ENCODE measurements around the gene SLC9A1. TPM values are rescaled to one million over a fixed set of nuclear protein-coding genes. Genes with fewer than 3 reads are reported as not detected.

SLC9A1 gene
- total RNA-seq, 6 experiments from 2014 or later: 1.7 to 4.3 (median 3.0) TPM

DNA sequence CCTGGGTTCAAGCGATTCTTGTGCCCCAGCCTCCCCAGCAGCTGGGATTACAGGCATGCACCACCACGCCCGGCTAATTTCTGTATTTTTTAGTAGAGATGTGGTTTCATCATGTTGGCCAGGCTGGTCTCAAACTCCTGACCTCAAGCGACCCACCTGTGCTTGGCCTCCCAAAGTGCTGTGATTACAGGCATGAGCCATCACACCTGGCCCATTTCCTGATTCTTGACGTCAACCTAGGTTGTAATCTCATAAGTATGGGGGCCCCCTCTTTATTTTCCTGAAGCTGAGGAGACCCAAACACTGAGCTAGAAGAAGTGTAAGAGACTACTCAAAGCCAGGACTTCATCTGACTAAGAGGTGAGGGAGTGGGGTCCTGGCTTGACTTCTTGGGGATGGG is 21.8 kb downstream of the SLC9A1 start:
- intact Hi-C loops (cut with DNase I): no loop called here
- no peak for ATAC-seq
- Histone ChIP-seq H3K27me3 (no peaks in the 10 kb centered on the region), H3K4me1 (no peaks in the 10 kb centered on the region), H3K4me3 (no peak overlapping the region), H3K27ac (no peak overlapping the region), H3K9me3 (no peaks in the 10 kb centered on the region), H3K36me3 (no peaks in the 10 kb centered on the region)
- 70% methylated on average over 4 of the region's 5 CpGs for WGBS (ENCODE audit: insufficient coverage, low coverage, low lambda C conversion rate, missing lambda C conversion rate)
- TF ChIP-seq, protein P1, sequence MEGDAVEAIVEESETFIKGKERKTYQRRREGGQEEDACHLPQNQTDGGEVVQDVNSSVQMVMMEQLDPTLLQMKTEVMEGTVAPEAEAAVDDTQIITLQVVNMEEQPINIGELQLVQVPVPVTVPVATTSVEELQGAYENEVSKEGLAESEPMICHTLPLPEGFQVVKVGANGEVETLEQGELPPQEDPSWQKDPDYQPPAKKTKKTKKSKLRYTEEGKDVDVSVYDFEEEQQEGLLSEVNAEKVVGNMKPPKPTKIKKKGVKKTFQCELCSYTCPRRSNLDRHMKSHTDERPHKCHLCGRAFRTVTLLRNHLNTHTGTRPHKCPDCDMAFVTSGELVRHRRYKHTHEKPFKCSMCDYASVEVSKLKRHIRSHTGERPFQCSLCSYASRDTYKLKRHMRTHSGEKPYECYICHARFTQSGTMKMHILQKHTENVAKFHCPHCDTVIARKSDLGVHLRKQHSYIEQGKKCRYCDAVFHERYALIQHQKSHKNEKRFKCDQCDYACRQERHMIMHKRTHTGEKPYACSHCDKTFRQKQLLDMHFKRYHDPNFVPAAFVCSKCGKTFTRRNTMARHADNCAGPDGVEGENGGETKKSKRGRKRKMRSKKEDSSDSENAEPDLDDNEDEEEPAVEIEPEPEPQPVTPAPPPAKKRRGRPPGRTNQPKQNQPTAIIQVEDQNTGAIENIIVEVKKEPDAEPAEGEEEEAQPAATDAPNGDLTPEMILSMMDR (IDR thresholded peaks at IDR 0.05): no peak
- no peak for TF ChIP-seq POLR2A (IDR thresholded peaks at IDR 0.05)
- DNase-seq: no peak

DNA sequence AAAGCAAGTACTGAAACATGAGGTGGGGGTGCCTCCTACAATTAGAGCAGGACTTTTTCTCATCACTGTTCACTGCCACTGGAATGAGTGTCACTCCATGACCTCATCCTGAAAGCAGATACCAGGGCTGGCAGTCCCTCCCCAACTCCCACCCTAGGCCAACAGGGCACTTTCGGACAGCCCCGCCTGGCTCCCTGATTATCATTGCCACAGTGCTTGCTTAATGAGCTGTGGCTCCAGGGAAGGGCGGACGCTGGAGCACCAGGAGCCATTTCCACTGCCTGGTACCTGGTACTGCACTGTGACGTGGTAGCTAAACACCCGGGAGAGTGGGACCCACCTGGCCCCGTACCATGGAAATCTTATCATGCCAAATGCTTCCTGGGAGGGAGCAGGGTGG is 22.3 kb downstream of the SLC9A1 start:
- TF ChIP-seq, protein P1 (IDR thresholded peaks at IDR 0.05): no peak
- TF ChIP-seq POLR2A (IDR thresholded peaks at IDR 0.05): no peak
- DNase-seq (no peak), ATAC-seq (no peak)
- no peaks in the 10 kb centered on the region for H3K9me3 ChIP-seq
- intact Hi-C loops (cut with DNase I): no loop called here
- no peaks in the 10 kb centered on the region for H3K4me1 ChIP-seq
- H3K27me3 ChIP-seq: no peaks in the 10 kb centered on the region
- H3K4me3 ChIP-seq: no peak overlapping the region
- no peaks in the 10 kb centered on the region for H3K36me3 ChIP-seq
- H3K27ac ChIP-seq: no peak overlapping the region
- no CpG with 5 or more reads among the region's 7 CpGs for WGBS (ENCODE audit: insufficient coverage, low coverage, low lambda C conversion rate, missing lambda C conversion rate)

DNA sequence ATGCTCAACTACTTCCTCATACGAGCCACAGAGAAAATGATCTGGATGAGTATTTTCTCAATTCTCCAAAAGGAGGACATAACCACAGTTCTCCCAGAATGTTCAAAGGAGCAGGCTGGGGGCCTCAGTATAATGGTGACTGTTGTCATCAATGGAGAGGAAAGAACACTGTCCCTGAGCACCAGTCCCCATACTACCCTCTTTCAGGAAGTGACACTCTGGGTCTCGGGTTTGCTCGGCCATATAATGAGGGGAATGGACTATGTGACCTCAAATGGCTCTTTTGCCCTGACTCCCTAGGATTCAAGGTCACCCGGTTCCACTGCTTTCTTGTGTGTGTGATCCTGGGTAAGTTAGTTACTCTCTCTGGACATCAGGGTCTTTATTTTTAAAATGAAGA is 22.8 kb downstream of the SLC9A1 start:
- H3K9me3 ChIP-seq: no peaks in the 10 kb centered on the region
- no peaks in the 10 kb centered on the region for H3K27me3 ChIP-seq
- no peaks in the 10 kb centered on the region for H3K4me1 ChIP-seq
- no peak overlapping the region for H3K27ac ChIP-seq
- intact Hi-C loops (cut with DNase I): no loop called here
- no peaks in the 10 kb centered on the region for H3K36me3 ChIP-seq
- no peak for ATAC-seq
- no peak overlapping the region for H3K4me3 ChIP-seq
- TF ChIP-seq POLR2A (IDR thresholded peaks at IDR 0.05): no peak
- TF ChIP-seq, protein P1 (IDR thresholded peaks at IDR 0.05): no peak
- DNase-seq: no peak
- 80% methylated on average over 1 of the region's 4 CpGs for WGBS (ENCODE audit: insufficient coverage, low coverage, low lambda C conversion rate, missing lambda C conversion rate)

DNA sequence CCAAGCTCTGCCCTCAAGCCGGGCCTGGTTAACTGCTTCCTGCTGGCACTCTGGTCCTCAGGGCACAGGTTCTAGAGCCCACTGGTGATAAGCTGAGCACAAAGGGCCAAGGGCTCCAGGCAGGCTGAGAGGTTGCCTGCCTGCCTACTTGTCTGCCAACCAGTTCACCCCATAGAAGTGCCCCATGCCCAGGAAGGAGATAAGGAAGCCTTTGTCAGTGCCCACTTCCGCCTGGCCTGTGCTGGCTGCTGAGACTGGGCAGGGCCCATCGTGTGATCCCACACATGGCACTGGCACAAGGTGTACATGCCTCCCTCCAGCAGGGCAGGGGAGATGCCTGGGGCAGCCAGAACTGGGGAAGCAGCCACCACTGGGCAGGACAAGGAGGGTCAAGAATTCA is 24.1 kb downstream of the SLC9A1 start:
- Histone ChIP-seq H3K36me3 (no peaks in the 10 kb centered on the region), H3K27ac (no peak overlapping the region), H3K9me3 (no peaks in the 10 kb centered on the region), H3K4me3 (no peak overlapping the region), H3K4me1 (no peaks in the 10 kb centered on the region), H3K27me3 (no peaks in the 10 kb centered on the region)
- DNase-seq (no peak), ATAC-seq (no peak)
- intact Hi-C loops (cut with DNase I): no loop called here
- WGBS (ENCODE audit: insufficient coverage, low coverage, low lambda C conversion rate, missing lambda C conversion rate): no CpG with 5 or more reads among the region's 3 CpGs
- no peak for TF ChIP-seq POLR2A (IDR thresholded peaks at IDR 0.05)
- TF ChIP-seq, protein P1 (IDR thresholded peaks at IDR 0.05): no peak

DNA sequence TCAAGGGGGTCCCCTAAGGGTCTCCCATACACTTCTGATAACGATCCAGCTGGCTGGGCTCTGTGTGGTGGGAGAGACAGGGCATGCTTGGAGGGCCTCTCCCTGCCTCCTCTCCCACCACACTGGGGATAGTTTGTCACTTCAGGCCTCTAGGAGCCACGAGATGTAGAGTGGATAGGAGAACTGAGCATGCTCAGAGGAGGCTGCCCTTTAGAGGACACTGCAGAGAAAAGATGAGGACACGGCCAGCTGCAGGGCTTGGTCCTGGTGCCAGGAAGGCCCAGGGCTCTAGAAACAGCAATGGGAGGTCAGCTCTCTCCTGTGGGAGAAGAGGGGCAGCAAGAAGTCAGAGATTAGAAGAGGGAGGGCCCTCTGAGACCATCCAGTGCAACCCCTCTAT is 25.7 kb downstream of the SLC9A1 start:
- no CpG with 5 or more reads among the region's 3 CpGs for WGBS (ENCODE audit: insufficient coverage, low coverage, low lambda C conversion rate, missing lambda C conversion rate)
- H3K27me3 ChIP-seq: no peaks in the 10 kb centered on the region
- intact Hi-C loops (cut with DNase I): no loop called here
- no peaks in the 10 kb centered on the region for H3K36me3 ChIP-seq
- no peak for TF ChIP-seq POLR2A (IDR thresholded peaks at IDR 0.05)
- TF ChIP-seq, protein P1 (IDR thresholded peaks at IDR 0.05): no peak
- no peaks in the 10 kb centered on the region for H3K9me3 ChIP-seq
- H3K4me3 ChIP-seq: no peak overlapping the region
- ATAC-seq (no peak), DNase-seq (no peak)
- no peak overlapping the region for H3K27ac ChIP-seq
- H3K4me1 ChIP-seq: no peaks in the 10 kb centered on the region

Data from right lobe of liver (tissue), 6 donors.